Neural progenitor cell (in vitro differentiated cells): ENCODE data around the gene TMEM131L.

Experiments used
- CTCF ChIP-seq: fragments of 200-600 bp; sonication (generic); IDR thresholded peaks from 2 replicates; pipeline ENCODE4 v1.5.1; 2017; ENCODE audit warnings: antibody characterized with exemption, mild to moderate bottlenecking
- EZH2 ChIP-seq: fragments of 200-600 bp; sonication (generic); IDR thresholded peaks from 2 replicates; pipeline ENCODE4 v1.6.1; 2017; ENCODE audit warnings: antibody characterized with exemption, mild to moderate bottlenecking, moderate library complexity
- EZH2phosphoT487 ChIP-seq: fragments of 200-600 bp; sonication (generic); IDR thresholded peaks from 2 replicates; pipeline ENCODE4 v1.6.1; 2017; ENCODE audit warnings: antibody characterized with exemption

GRCh38 chr4:153521478-153521877 is 55.3 kb downstream of the TMEM131L start:
- TF ChIP-seq CTCF (no peak), EZH2phosphoT487 (no peak), EZH2 (no peak)
